HEK293 (cell line): ENCODE measurements around the gene SLC48A1.
A peak's percentile ranks its signal among the peaks of the same experiment; 100 is the strongest.

ENCODE experiments used
- CTCF ChIA-PET: fragments of 350-600 bp; formaldehyde crosslinking; extraction: SDS; loops from one replicate; lab custom pipeline; 2021; ENCODE audit warnings: antibody characterized with exemption; lab: Yijun Ruan, JAX
- POLR2A ChIA-PET: fragments of 300-600 bp; formaldehyde crosslinking; extraction: SDS; loops from one replicate; lab custom pipeline; 2020; ENCODE audit warnings: antibody characterized with exemption, inconsistent platforms; lab: Yijun Ruan, JAX
- H3K27ac ChIP-seq: fragments of 200-500 bp; sonication (Bioruptor generic); 2 replicates; pipeline ENCODE4 v1.5.1; 2014; ENCODE audit warnings: low read depth, low read length, control low read depth, inconsistent platforms; ENCODE audit errors: extremely low read depth
- H3K36me3 ChIP-seq, 2 experiments: fragments of 200-500 bp in 1 of 2; sonication (Bioruptor generic) in 1 of 2; 1 replicate in 1 of 2; 2 replicates in 1 of 2; pipeline ENCODE4 v1.5.1; 2014 to 2017; ENCODE audit warnings: inconsistent platforms in 2 of 2, low read length in 2 of 2; ENCODE audit not compliant: control insufficient read depth in 2 of 2, insufficient read depth in 1 of 2
- H3K4me1 ChIP-seq: fragments of 200-500 bp; sonication (Bioruptor generic); 2 replicates; pipeline ENCODE4 v1.5.1; 2014; ENCODE audit warnings: mild to moderate bottlenecking, low read length, inconsistent platforms; ENCODE audit not compliant: control insufficient read depth, insufficient read depth
- H3K4me3 ChIP-seq: 2 replicates; pipeline ENCODE4 v1.5.1; 2011; ENCODE audit warnings: low read depth, mild to moderate bottlenecking, control low read depth, low read length, moderate library complexity
- H3K9me3 ChIP-seq: fragments of 200-500 bp; sonication (Bioruptor generic); 2 replicates; pipeline ENCODE4 v1.5.1; 2014; ENCODE audit warnings: low read depth, low read length, inconsistent platforms; ENCODE audit not compliant: control insufficient read depth, insufficient read depth
- ATF2 ChIP-seq: fragments of 450-650 bp; formaldehyde crosslinking; IDR thresholded peaks from 2 replicates; pipeline ENCODE4 v1.5.1; 2016; ENCODE audit warnings: missing biosample characterization, missing genetic modification characterization, low read depth
- GLIS1 ChIP-seq: fragments of 450-650 bp; formaldehyde crosslinking; IDR thresholded peaks from 2 replicates; pipeline ENCODE4 v1.5.1; 2016; ENCODE audit warnings: missing biosample characterization, missing genetic modification characterization
- KLF10 ChIP-seq: fragments of 450-650 bp; IDR thresholded peaks from 2 replicates; pipeline ENCODE4 v1.5.1; 2018; ENCODE audit warnings: missing biosample characterization, mild to moderate bottlenecking, missing genetic modification characterization
- PRDM10 ChIP-seq: fragments of 450-650 bp; formaldehyde crosslinking; IDR thresholded peaks from 2 replicates; pipeline ENCODE4 v1.5.1; 2016; ENCODE audit warnings: missing biosample characterization, missing genetic modification characterization
- SP2 ChIP-seq: fragments of 450-650 bp; formaldehyde crosslinking; IDR thresholded peaks from 2 replicates; pipeline ENCODE4 v1.5.1; 2016; ENCODE audit warnings: missing biosample characterization, missing genetic modification characterization
- TCF7L2 ChIP-seq: IDR thresholded peaks from 2 replicates; pipeline ENCODE4 v1.6.1; 2011; ENCODE audit warnings: low read depth, mild to moderate bottlenecking, inconsistent platforms, low read length, moderate library complexity, borderline replicate concordance
- TRIM28 ChIP-seq: IDR thresholded peaks from 2 replicates; pipeline ENCODE4 v1.6.1; 2011; ENCODE audit warnings: low read length, control low read depth, borderline replicate concordance
- YY1 ChIP-seq: fragments of 450-650 bp; formaldehyde crosslinking; IDR thresholded peaks from 2 replicates; pipeline ENCODE4 v1.5.1; 2018; ENCODE audit warnings: missing biosample characterization, missing genetic modification characterization
- ZBTB10 ChIP-seq: fragments of 450-650 bp; formaldehyde crosslinking; IDR thresholded peaks from 2 replicates; pipeline ENCODE4 v1.5.1; 2016; ENCODE audit warnings: missing biosample characterization, missing genetic modification characterization
- ZFP69B ChIP-seq: fragments of 450-650 bp; formaldehyde crosslinking; IDR thresholded peaks from 2 replicates; pipeline ENCODE4 v1.5.1; 2016; ENCODE audit warnings: missing biosample characterization, missing genetic modification characterization
- ZIC2 ChIP-seq: fragments of 450-650 bp; formaldehyde crosslinking; IDR thresholded peaks from 2 replicates; pipeline ENCODE4 v1.5.1; 2016; ENCODE audit warnings: missing biosample characterization, missing genetic modification characterization
- ZNF148 ChIP-seq: fragments of 450-650 bp; formaldehyde crosslinking; IDR thresholded peaks from 2 replicates; pipeline ENCODE4 v1.5.0; 2017; ENCODE audit warnings: missing biosample characterization, missing genetic modification characterization, borderline replicate concordance
- ZNF16 ChIP-seq: fragments of 450-650 bp; formaldehyde crosslinking; IDR thresholded peaks from 2 replicates; pipeline ENCODE4 v1.5.1; 2016; ENCODE audit warnings: low read depth, missing biosample characterization, missing genetic modification characterization
- ZNF211 ChIP-seq: fragments of 450-650 bp; formaldehyde crosslinking; IDR thresholded peaks from 2 replicates; pipeline ENCODE4 v1.5.1; 2016; ENCODE audit warnings: low read depth, missing biosample characterization, missing genetic modification characterization
- ZNF26 ChIP-seq: fragments of 450-650 bp; formaldehyde crosslinking; IDR thresholded peaks from 2 replicates; pipeline ENCODE4 v1.5.1; 2016; ENCODE audit warnings: missing biosample characterization, missing genetic modification characterization
- ZNF311 ChIP-seq: fragments of 450-650 bp; formaldehyde crosslinking; IDR thresholded peaks from 2 replicates; pipeline ENCODE4 v1.5.1; 2017; ENCODE audit warnings: missing biosample characterization, missing genetic modification characterization, borderline replicate concordance
- ZNF426 ChIP-seq: fragments of 450-650 bp; formaldehyde crosslinking; IDR thresholded peaks from 2 replicates; pipeline ENCODE4 v1.5.1; 2017; ENCODE audit warnings: missing biosample characterization, missing genetic modification characterization, mild to moderate bottlenecking, inconsistent platforms, moderate library complexity
- ZNF449 ChIP-seq: fragments of 450-650 bp; formaldehyde crosslinking; IDR thresholded peaks from 2 replicates; pipeline ENCODE4 v1.5.1; 2017; ENCODE audit warnings: missing biosample characterization, mild to moderate bottlenecking, missing genetic modification characterization, moderate library complexity
- ZNF670 ChIP-seq: fragments of 450-650 bp; formaldehyde crosslinking; IDR thresholded peaks from 2 replicates; pipeline ENCODE4 v1.5.1; 2016; ENCODE audit warnings: missing biosample characterization, missing genetic modification characterization, low read depth
- ZNF785 ChIP-seq: fragments of 450-650 bp; formaldehyde crosslinking; IDR thresholded peaks from 2 replicates; pipeline ENCODE4 v1.5.1; 2016; ENCODE audit warnings: missing biosample characterization, missing genetic modification characterization
- ZSCAN23 ChIP-seq: fragments of 450-650 bp; formaldehyde crosslinking; IDR thresholded peaks from 2 replicates; pipeline ENCODE4 v1.5.1; 2016; ENCODE audit warnings: missing biosample characterization, missing genetic modification characterization

The SLC48A1 gene

GRCh38 chr12:47818467-47819137 lies 45.6 kb downstream of the SLC48A1 start (continued):
- no peak for TF ChIP-seq ATF2 (tag by site-specific recombination)
- no peak for TF ChIP-seq ZNF211 (tag by site-specific recombination)
- TF ChIP-seq ZNF785, result no peak
- TF ChIP-seq TCF7L2, result no peak
- no peak for TF ChIP-seq ZNF16 (tag by site-specific recombination)
- peak; percentile 67 for TF ChIP-seq PRDM10
- no peak for TF ChIP-seq ZNF426
- TF ChIP-seq ZBTB10, result peak; percentile 69; the same call in 1 of the 2 replicates
- TF ChIP-seq ZNF26 (tag by site-specific recombination), result no peak
- TF ChIP-seq, all 188 proteins: peak for 10

- H3K36me3 ChIP-seq, result peaks cover 0 to 7% of the 10 kb centered on the region in 2 experiments; a peak in 1 of 3 replicates
- peaks cover 3% of the 10 kb centered on the region; the same call in 1 of the 2 replicates for H3K4me1 ChIP-seq
- ChIA-PET POLR2A (interaction anchor here (0.8 to 2.6 kb wide), 9 partner anchors 9 to 51 kb away, joined by 3 to 15 read pairs (median 3); no protein-coding TSS in a partner anchor), CTCF (interaction anchor here (0.8 to 7.3 kb wide), 6 partner anchors 16 to 78 kb away, joined by 3 to 91 read pairs (median 4); no protein-coding TSS in a partner anchor)
- H3K9me3 ChIP-seq, result no peaks in the 10 kb centered on the region
- H3K27ac ChIP-seq, result peak overlapping the region; percentile 89
- peak overlapping the region; percentile 67 for H3K4me3 ChIP-seq
- TF ChIP-seq YY1 (tag by site-specific recombination), result no peak
- TF ChIP-seq ZIC2 (tag by site-specific recombination), result peak; percentile 44
- TF ChIP-seq GLIS1, result peak; percentile 33
- peak; percentile 12; the same call in 1 of the 2 replicates for TF ChIP-seq ZFP69B (tag by site-specific recombination)
- TF ChIP-seq ZNF426, result no peak
- TF ChIP-seq ZSCAN23 (tag by site-specific recombination), result no peak
- no peak for TF ChIP-seq ZNF449 (tag by site-specific recombination)
- TF ChIP-seq ZNF311 (tag by site-specific recombination), result no peak
- TF ChIP-seq TRIM28, result no peak
- TF ChIP-seq KLF10 (tag by site-specific recombination), result no peak
- TF ChIP-seq ZNF148 (tag by site-specific recombination), result no peak
- TF ChIP-seq ZNF670, result no peak
- peak; percentile 74 for TF ChIP-seq SP2 (tag by site-specific recombination)
Observed at GRCh38 chr12:47819138-47819895, 46.3 kb downstream of the SLC48A1 start.
